BLaER1 (cell line): ENCODE results near the gene SST.
"Not testable (repeated sequence)": the region's sequence is repeated elsewhere in the genome, so short reads cannot be mapped to it uniquely, and the experiment has no call there.

ENCODE experiments used
- H3K27ac ChIP-seq: shearing (Covaris generic); formaldehyde crosslinking; 2 replicates; pipeline ENCODE4 v1.8.1; 2022
- H3K27me3 ChIP-seq: shearing (Covaris generic); formaldehyde crosslinking; 2 replicates; pipeline ENCODE4 v1.8.1; 2022
- H3K36me3 ChIP-seq: shearing (Covaris generic); formaldehyde crosslinking; 2 replicates; pipeline ENCODE4 v1.8.1; 2022
- H3K4me1 ChIP-seq: shearing (Covaris generic); formaldehyde crosslinking; 2 replicates; pipeline ENCODE4 v1.8.1; 2022
- H3K4me2 ChIP-seq: shearing (Covaris generic); formaldehyde crosslinking; 2 replicates; pipeline ENCODE4 v1.8.1; 2022
- H3K4me3 ChIP-seq: shearing (Covaris generic); formaldehyde crosslinking; 2 replicates; pipeline ENCODE4 v1.8.1; 2022
- H3K9ac ChIP-seq: shearing (Covaris generic); formaldehyde crosslinking; 2 replicates; pipeline ENCODE4 v1.8.1; 2022
- H3K9me3 ChIP-seq: shearing (Covaris generic); formaldehyde crosslinking; 2 replicates; pipeline ENCODE4 v1.8.1; 2022
- H4K20me1 ChIP-seq: shearing (Covaris generic); formaldehyde crosslinking; 2 replicates; pipeline ENCODE4 v1.8.1; 2022
- Cebpa-rat ChIP-seq: shearing (Covaris generic); IDR thresholded peaks from 2 replicates; pipeline ENCODE4 v1.8.1; 2022

SST gene

DNA sequence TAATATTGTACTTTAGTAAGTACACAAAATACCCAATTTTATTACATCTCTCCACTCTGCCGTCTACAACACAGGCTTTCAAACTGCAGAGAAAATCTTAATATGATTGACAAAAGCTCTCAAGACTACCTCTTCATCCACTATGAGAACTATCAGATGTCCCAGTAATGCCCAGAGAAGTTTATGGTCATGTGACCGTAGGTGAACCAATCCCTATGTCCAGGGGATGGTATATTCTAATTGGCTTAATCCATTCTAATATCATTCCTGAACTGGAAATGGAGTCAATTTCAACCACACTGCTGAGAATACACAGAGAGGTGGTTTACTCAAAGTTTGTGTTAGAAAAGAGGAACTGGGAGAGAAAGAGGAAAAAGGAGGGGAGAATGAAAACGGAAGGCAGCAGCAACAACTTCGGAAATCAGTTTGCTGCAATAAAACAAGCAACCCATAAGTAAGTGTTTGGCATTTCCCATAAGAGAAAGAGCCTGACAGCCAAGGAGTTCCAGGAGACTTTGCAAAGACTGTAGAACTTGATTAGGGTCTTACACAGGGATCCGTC lies 7.3 kb downstream of the SST start:
- Histone ChIP-seq H3K4me2 (peak overlapping the region; percentile 10; the same call in 1 of the 2 replicates), H3K9me3 (no peaks in the 10 kb centered on the region), H3K36me3 (no peaks in the 10 kb centered on the region), H3K9ac (no peak overlapping the region), H3K4me1 (peaks cover 6% of the 10 kb centered on the region), H3K4me3 (no peak overlapping the region), H4K20me1 (no peaks in the 10 kb centered on the region), H3K27me3 (no peaks in the 10 kb centered on the region), H3K27ac (no peak overlapping the region)
- no peak for TF ChIP-seq Cebpa-rat

- no peaks in the 10 kb centered on the region for H3K9me3 ChIP-seq
Observed at GRCh38 chr3:187661267-187661666, 8.9 kb downstream of the SST start.

GRCh38 chr3:187651282-187651681 lies 18.9 kb downstream of the SST start:
- Histone ChIP-seq H3K36me3 (no peaks in the 10 kb centered on the region), H4K20me1 (no peaks in the 10 kb centered on the region), H3K4me2 (no peak overlapping the region), H3K27ac (no peak overlapping the region), H3K27me3 (no peaks in the 10 kb centered on the region), H3K9ac (no peak overlapping the region), H3K9me3 (no peaks in the 10 kb centered on the region), H3K4me3 (no peak overlapping the region), H3K4me1 (no peaks in the 10 kb centered on the region)
- TF ChIP-seq Cebpa-rat: no peak

More at GRCh38 chr3:187661267-187661666, 8.9 kb downstream of the SST start:
- Histone ChIP-seq H3K27me3 (no peaks in the 10 kb centered on the region), H3K36me3 (no peaks in the 10 kb centered on the region), H3K27ac (no peak overlapping the region), H3K4me1 (peaks cover 6% of the 10 kb centered on the region), H3K4me3 (no peak overlapping the region), H3K9ac (no peak overlapping the region), H4K20me1 (no peaks in the 10 kb centered on the region), H3K4me2 (no peak overlapping the region)
- no peak for TF ChIP-seq Cebpa-rat

DNA sequence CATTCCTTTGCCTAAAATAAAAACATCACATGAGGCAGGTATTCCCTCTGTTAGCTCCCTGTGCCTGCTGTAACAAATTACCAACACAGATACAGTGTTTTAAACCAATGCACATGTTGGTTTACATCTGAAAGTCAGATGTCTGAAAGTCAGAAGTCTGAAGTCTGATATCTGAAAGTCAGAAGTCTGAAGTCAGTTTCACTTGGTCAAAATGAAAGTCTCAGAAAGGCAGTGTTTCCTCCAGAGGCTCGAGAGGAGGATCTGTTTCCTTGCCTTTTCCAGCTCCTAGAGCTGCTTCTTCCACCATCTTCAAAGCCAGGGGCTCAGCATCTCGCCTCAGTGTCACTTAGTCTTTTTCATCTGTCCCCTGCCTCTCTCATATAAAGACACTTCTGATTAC lies 22.0 kb downstream of the SST start:
- no peaks in the 10 kb centered on the region for H4K20me1 ChIP-seq
- no peak overlapping the region for H3K9ac ChIP-seq
- no peaks in the 10 kb centered on the region for H3K27me3 ChIP-seq
- no peaks in the 10 kb centered on the region for H3K9me3 ChIP-seq
- H3K4me1 ChIP-seq: no peaks in the 10 kb centered on the region
- no peak overlapping the region for H3K27ac ChIP-seq
- H3K4me3 ChIP-seq: no peak overlapping the region
- H3K36me3 ChIP-seq: no peaks in the 10 kb centered on the region
- TF ChIP-seq Cebpa-rat: no peak
- no peak overlapping the region for H3K4me2 ChIP-seq

DNA sequence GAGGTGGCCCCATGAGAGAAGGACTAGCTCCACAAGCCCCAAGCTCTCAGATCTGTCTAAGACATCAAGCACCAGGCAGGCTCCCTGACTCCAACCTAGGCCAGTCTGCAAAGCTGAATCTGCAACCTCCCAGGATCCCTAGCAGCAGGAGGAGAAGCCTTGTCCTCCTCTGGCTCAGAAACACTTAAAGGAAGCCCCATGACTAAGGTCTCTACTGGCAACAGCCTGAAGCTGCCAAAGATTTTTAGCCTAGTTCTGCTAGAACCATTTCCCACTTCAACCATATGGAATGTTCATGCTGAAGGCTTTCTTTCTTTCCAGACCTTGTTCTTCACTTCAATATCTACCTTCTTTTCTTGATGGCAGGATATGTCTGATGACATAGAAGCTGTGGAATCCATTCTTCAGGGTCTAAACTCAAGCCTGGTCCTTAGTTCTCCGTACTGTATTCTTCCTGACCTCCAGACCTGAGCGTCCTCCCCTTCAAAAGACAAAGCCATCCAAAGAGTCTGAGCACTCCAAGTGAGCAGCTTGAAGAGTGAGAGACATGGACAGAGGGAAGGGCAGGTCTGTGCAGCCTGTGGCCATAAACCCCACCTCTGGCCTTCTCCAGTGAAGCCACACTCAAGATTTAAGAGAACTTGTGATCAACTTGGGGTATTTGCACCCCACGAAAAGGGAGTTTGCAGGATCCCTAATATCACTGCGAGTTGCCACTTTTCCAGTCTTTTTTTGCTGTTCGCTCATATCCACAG lies 23.1 kb downstream of the SST start:
- no peak overlapping the region for H3K4me2 ChIP-seq
- no peaks in the 10 kb centered on the region for H3K27me3 ChIP-seq
- H3K9me3 ChIP-seq: no peaks in the 10 kb centered on the region
- H3K9ac ChIP-seq: no peak overlapping the region
- H3K36me3 ChIP-seq: no peaks in the 10 kb centered on the region
- H3K27ac ChIP-seq: no peak overlapping the region
- TF ChIP-seq Cebpa-rat: no peak
- H4K20me1 ChIP-seq: no peaks in the 10 kb centered on the region
- no peaks in the 10 kb centered on the region for H3K4me1 ChIP-seq
- no peak overlapping the region for H3K4me3 ChIP-seq

- H3K27ac ChIP-seq, H3K4me3 ChIP-seq, H3K4me2 ChIP-seq, H3K4me1 ChIP-seq, H3K27me3 ChIP-seq, H3K36me3 ChIP-seq, H3K9me3 ChIP-seq, H4K20me1 ChIP-seq, H3K9ac ChIP-seq: not testable (repeated sequence)
Observed at GRCh38 chr3:187645379-187645778, 24.8 kb downstream of the SST start.

GRCh38 chr3:187642861-187643260 lies 27.3 kb downstream of the SST start:
- Histone ChIP-seq H4K20me1 (no peaks in the 10 kb centered on the region), H3K9ac (no peak overlapping the region), H3K4me2 (no peak overlapping the region), H3K27me3 (no peaks in the 10 kb centered on the region), H3K4me1 (no peaks in the 10 kb centered on the region), H3K36me3 (no peaks in the 10 kb centered on the region), H3K4me3 (no peak overlapping the region), H3K27ac (no peak overlapping the region), H3K9me3 (no peaks in the 10 kb centered on the region)
- no peak for TF ChIP-seq Cebpa-rat

DNA sequence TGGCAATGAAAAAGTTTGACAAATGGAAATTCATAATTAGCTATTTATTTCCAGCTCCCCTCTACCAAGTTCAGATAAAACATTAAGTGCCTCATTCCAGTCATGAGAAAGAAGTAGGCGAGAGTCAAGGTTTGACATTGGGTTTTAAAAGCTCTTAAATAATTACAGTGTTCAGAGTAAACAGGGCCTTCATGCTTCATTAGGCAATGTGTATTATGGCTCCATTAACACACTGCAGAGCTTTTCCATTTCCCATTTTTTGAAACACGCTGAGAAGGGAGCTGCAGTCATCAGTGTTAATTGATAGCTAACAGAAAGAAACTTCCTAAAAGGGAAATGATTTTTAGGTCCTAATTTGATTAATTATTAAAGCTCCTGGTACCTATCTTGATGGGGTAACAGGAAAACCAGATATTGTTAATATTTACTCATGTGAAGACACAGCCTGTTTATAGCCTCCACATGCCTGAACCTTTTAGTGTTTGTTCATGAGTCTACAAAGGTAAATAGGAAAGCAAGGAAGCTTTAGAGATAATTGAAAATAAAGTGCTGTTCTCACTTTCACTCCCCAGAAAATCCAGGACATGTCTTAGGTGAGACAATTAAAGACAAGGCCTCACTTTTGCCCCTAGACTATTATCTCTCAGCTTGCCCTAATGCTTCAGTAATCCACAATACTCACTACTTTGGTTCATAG lies 28.7 kb downstream of the SST start:
- Histone ChIP-seq H3K27ac (no peak overlapping the region), H3K27me3 (no peaks in the 10 kb centered on the region), H3K4me1 (no peaks in the 10 kb centered on the region), H3K4me3 (no peak overlapping the region), H3K36me3 (no peaks in the 10 kb centered on the region), H3K4me2 (no peak overlapping the region), H3K9me3 (no peaks in the 10 kb centered on the region), H4K20me1 (no peaks in the 10 kb centered on the region), H3K9ac (no peak overlapping the region)
- TF ChIP-seq Cebpa-rat: no peak

DNA sequence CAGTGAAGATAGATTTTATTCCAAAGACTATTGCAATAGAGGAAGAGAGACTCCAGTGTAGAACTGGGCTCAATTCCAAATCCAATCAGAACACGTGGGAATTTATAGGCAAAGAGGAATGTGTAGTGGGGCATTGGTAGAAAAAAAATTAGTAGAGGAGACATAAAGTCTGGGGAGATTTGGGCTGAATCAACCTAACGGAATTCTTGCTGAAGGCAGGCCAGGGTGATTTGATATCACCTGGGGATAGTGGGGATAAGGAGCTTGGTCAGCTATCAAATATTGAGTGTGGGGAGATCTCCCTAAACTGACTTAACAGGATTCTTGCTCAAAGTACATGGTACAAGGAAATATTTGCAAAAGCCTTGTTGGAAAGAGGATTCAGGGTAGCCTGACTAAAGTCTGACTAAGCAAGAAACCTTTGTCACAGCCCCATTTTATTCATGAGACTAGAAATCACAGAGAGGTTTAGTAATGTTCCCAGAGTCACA lies 29.6 kb downstream of the SST start:
- TF ChIP-seq Cebpa-rat: no peak
- Histone ChIP-seq H3K4me2 (no peak overlapping the region), H3K9me3 (no peaks in the 10 kb centered on the region), H3K27me3 (no peaks in the 10 kb centered on the region), H3K4me3 (no peak overlapping the region), H3K27ac (no peak overlapping the region), H4K20me1 (no peaks in the 10 kb centered on the region), H3K9ac (no peak overlapping the region), H3K4me1 (no peaks in the 10 kb centered on the region), H3K36me3 (no peaks in the 10 kb centered on the region)

DNA sequence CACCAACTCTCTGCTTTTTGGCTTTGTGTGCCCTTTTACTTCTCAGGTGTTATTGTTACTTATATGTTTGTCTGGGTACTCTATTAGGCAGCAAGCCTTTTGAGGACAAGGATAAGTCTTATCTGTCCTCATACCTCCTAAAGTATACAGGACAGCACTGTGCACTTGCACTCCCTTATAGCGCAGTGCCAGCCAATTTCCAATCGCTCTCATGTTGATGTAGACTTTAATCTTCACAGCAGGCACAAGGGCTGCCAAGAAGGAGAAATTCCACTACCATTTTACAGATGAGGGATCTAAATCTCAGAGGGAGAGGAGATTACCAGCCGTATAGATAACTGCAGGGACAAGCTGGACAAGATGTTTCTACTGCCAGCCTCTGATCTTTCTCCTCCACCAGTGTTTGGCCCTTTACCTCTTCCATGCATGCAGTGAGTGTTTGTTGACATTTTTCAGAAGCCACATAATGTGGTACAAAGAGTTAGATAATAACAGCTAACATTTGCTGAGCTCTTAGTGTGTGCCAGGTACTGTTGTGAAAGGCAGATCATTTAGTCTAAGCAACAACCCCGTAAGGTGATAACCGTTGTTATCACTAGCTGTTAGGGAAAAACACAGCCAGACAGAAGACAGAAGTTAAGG lies 30.1 kb downstream of the SST start:
- TF ChIP-seq Cebpa-rat: no peak
- no peak overlapping the region for H3K27ac ChIP-seq
- no peaks in the 10 kb centered on the region for H3K4me1 ChIP-seq
- no peaks in the 10 kb centered on the region for H3K27me3 ChIP-seq
- no peaks in the 10 kb centered on the region for H3K36me3 ChIP-seq
- no peak overlapping the region for H3K9ac ChIP-seq
- H3K4me3 ChIP-seq: no peak overlapping the region
- H3K9me3 ChIP-seq: peaks cover under 1% of the 10 kb centered on the region; the same call in 1 of the 2 replicates
- no peaks in the 10 kb centered on the region for H4K20me1 ChIP-seq
- no peak overlapping the region for H3K4me2 ChIP-seq
